ENCODE data around the gene DYNC1H1.

Gene DYNC1H1

DNA sequence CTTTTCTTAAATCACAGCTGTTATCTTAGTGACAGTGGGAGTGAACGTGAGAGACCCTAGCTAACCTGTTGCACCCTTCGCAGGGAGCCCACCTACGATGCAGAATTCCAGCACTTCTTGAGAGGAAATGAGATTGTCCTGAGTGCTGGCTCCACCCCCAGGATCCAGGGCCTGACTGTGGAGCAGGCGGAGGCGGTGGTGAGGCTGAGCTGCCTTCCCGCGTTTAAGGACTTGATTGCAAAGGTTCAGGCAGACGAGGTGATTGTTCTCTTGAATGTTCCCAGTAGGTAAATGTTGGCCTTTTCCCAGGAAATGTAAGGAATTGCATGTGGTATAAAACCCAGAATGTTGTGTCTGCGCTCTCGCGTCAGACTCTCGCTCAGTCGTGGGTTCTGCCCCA, 75.8 kb downstream of the DYNC1H1 start:
- CTCF ChIA-PET = no interaction called here
- H3K36me3 ChIP-seq (ENCODE audit: control insufficient read depth in 2 of 2, insufficient read depth in 1 of 2, low read length in 2 of 2) = peaks cover 46 to 97% of the 10 kb centered on the region in 2 experiments
- POLR2A ChIA-PET = no interaction called here

DNA sequence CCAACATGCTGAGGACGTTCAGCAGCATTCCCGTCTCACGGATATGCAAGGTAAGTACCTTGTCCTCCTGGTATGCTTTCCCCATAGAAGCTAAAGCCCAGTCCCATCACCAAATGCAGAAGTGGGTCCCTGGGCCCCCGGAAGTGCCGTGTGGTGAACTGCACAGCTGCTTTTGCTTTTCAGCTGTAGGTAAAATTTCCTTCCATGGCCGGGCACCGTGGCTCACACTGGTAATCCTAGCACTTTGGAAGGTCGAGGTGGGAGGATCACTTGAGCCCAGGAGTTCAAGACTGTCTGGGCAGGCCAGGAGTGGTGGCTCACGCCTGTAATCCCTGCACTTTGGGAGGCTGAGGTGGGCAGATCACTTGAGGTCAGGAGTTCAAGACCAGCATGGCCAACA, 78.3 kb downstream of the DYNC1H1 start:
- Histone ChIP-seq H3K4me3 (ENCODE audit: low read depth, low read length) (no peak overlapping the region), H3K9me3 (ENCODE audit: control insufficient read depth, insufficient read depth, low read depth, low read length) (no peaks in the 10 kb centered on the region), H3K27ac (ENCODE audit: extremely low read depth, low read depth, low read length) (no peak overlapping the region), H3K36me3 (ENCODE audit: control insufficient read depth in 2 of 2, insufficient read depth in 1 of 2, low read length in 2 of 2) (peaks cover 38 to 90% of the 10 kb centered on the region in 2 experiments), H3K4me1 (ENCODE audit: control insufficient read depth, insufficient read depth, low read length) (no peaks in the 10 kb centered on the region; the same call in 1 of the 2 replicates)
- POLR2A ChIA-PET = interaction anchor here (0.6 kb wide), 1 partner anchor 144 kb away, joined by 3 read pairs; no protein-coding TSS in a partner anchor
- CTCF ChIA-PET = no interaction called here
- TF ChIP-seq ZNF510 (tag by site-specific recombination; IDR thresholded peaks at IDR 0.05; ENCODE audit: insufficient replicate concordance) (no peak), MYNN (tag by site-specific recombination; IDR thresholded peaks at IDR 0.05; ENCODE audit: borderline replicate concordance) (no peak), ZNF121 (tag by site-specific recombination; IDR thresholded peaks at IDR 0.05) (no peak), BCL11A (tag by site-specific recombination; IDR thresholded peaks at IDR 0.05; ENCODE audit: low read depth) (no peak), ZNF404 (tag by site-specific recombination; IDR thresholded peaks at IDR 0.05) (no peak), ZNF692 (tag by site-specific recombination; IDR thresholded peaks at IDR 0.05) (no peak), ZNF311 (tag by site-specific recombination; IDR thresholded peaks at IDR 0.05; ENCODE audit: borderline replicate concordance) (no peak)
- TF ChIP-seq, protein P1, sequence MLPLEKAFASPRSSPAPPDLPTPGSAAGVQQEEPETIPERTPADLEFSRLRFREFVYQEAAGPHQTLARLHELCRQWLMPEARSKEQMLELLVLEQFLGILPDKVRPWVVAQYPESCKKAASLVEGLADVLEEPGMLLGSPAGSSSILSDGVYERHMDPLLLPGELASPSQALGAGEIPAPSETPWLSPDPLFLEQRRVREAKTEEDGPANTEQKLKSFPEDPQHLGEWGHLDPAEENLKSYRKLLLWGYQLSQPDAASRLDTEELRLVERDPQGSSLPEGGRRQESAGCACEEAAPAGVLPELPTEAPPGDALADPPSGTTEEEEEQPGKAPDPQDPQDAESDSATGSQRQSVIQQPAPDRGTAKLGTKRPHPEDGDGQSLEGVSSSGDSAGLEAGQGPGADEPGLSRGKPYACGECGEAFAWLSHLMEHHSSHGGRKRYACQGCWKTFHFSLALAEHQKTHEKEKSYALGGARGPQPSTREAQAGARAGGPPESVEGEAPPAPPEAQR (tag by site-specific recombination; IDR thresholded peaks at IDR 0.05) = no peak

More for the DNA sequence above, 75.8 kb downstream of the DYNC1H1 start:
- H3K4me3 ChIP-seq (ENCODE audit: low read depth, low read length) = no peak overlapping the region
- no peak overlapping the region for H3K27ac ChIP-seq (ENCODE audit: extremely low read depth, low read depth, low read length)
- no peaks in the 10 kb centered on the region for H3K4me1 ChIP-seq (ENCODE audit: control insufficient read depth, insufficient read depth, low read length)
- TF ChIP-seq EGR2 (tag by site-specific recombination; IDR thresholded peaks at IDR 0.05; ENCODE audit: low read depth) = peak; percentile 45
- TF ChIP-seq, protein P2, sequence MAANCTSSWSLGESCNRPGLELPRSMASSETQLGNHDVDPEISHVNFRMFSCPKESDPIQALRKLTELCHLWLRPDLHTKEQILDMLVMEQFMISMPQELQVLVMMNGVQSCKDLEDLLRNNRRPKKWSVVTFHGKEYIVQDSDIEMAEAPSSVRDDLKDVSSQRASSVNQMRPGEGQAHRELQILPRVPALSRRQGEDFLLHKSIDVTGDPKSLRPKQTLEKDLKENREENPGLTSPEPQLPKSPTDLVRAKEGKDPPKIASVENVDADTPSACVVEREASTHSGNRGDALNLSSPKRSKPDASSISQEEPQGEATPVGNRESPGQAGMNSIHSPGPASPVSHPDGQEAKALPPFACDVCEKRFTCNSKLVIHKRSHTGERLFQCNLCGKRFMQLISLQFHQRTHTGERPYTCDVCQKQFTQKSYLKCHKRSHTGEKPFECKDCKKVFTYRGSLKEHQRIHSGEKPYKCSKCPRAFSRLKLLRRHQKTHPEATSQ (tag by site-specific recombination; IDR thresholded peaks at IDR 0.05) = no peak
- peak; percentile 70 for TF ChIP-seq SCRT2 (tag by site-specific recombination; IDR thresholded peaks at IDR 0.05)
- no peak for TF ChIP-seq ZNF311 (tag by site-specific recombination; IDR thresholded peaks at IDR 0.05; ENCODE audit: borderline replicate concordance)
- H3K9me3 ChIP-seq (ENCODE audit: control insufficient read depth, insufficient read depth, low read depth, low read length) = no peaks in the 10 kb centered on the region

- Histone ChIP-seq H3K36me3 (ENCODE audit: control insufficient read depth in 2 of 2, insufficient read depth in 1 of 2, low read length in 2 of 2) (peaks cover 36 to 90% of the 10 kb centered on the region in 2 experiments), H3K27ac (ENCODE audit: extremely low read depth, low read depth, low read length) (no peak overlapping the region), H3K4me1 (ENCODE audit: control insufficient read depth, insufficient read depth, low read length) (no peaks in the 10 kb centered on the region; the same call in 1 of the 2 replicates), H3K4me3 (ENCODE audit: low read depth, low read length) (no peak overlapping the region), H3K9me3 (ENCODE audit: control insufficient read depth, insufficient read depth, low read depth, low read length) (no peaks in the 10 kb centered on the region)
- ChIA-PET POLR2A (interaction anchor here (0.6 kb wide), 1 partner anchor 143 kb away, joined by 3 read pairs; no protein-coding TSS in a partner anchor), CTCF (interaction anchor here (0.6 kb wide), 1 partner anchor 394 kb away, joined by 5 read pairs; no protein-coding TSS in a partner anchor)
- TF ChIP-seq, protein P3, sequence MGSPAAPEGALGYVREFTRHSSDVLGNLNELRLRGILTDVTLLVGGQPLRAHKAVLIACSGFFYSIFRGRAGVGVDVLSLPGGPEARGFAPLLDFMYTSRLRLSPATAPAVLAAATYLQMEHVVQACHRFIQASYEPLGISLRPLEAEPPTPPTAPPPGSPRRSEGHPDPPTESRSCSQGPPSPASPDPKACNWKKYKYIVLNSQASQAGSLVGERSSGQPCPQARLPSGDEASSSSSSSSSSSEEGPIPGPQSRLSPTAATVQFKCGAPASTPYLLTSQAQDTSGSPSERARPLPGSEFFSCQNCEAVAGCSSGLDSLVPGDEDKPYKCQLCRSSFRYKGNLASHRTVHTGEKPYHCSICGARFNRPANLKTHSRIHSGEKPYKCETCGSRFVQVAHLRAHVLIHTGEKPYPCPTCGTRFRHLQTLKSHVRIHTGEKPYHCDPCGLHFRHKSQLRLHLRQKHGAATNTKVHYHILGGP (tag by site-specific recombination; IDR thresholded peaks at IDR 0.05) = no peak
- TF ChIP-seq ZNF121 (tag by site-specific recombination; IDR thresholded peaks at IDR 0.05) = 0 out of 2 replicates have a peak, but pooled peaks have one; percentile 30
These were observed 79.1 kb downstream of the DYNC1H1 start for GRCh38 chr14:102043251-102044025.
